ENCODE measurements around the gene SDC1. TPM values are rescaled to one million over a fixed set of nuclear protein-coding genes. Genes with fewer than 3 reads are reported as not detected.
A peak's percentile ranks its signal among the peaks of the same experiment; 100 is the strongest.

Gene SDC1
- total RNA-seq, 4 donors from 2014 or later, result 25.6 to 343 (median 197) TPM

GRCh38 chr2:20231598-20232026, 6.7 kb upstream of the SDC1 start:
- Histone ChIP-seq H3K9me3 (no peaks in the 10 kb centered on the region), H3K4me1 (peaks cover 0 to 17% (median 0%) of the 10 kb centered on the region in 4 donors), H3K27ac (peak overlapping the region in 3 of 4 donors; percentile 64 to 88 (median 84)), H3K27me3 (no peaks in the 10 kb centered on the region), H3K4me3 (no peak overlapping the region), H3K36me3 (no peaks in the 10 kb centered on the region)
- peak; percentile 37 to 78 for TF ChIP-seq POLR2A (IDR thresholded peaks at IDR 0.05)
- TF ChIP-seq CTCF (IDR thresholded peaks at IDR 0.05), result peak in 1 of 6 experiments; percentile 13
- peak in 2 of 3 donors; percentile 90 to 92 for DNase-seq

GRCh38 chr2:20231159-20231558, 6.2 kb upstream of the SDC1 start:
- TF ChIP-seq CTCF (IDR thresholded peaks at IDR 0.05), result no peak
- TF ChIP-seq POLR2A (IDR thresholded peaks at IDR 0.05), result no peak
- no peak overlapping the region for H3K4me3 ChIP-seq
- no peaks in the 10 kb centered on the region for H3K36me3 ChIP-seq
- H3K4me1 ChIP-seq, result peaks cover 0 to 15% (median 0%) of the 10 kb centered on the region in 4 donors
- H3K27ac ChIP-seq, result peak overlapping the region in 3 of 4 donors; percentile 64 to 88 (median 84)
- no peaks in the 10 kb centered on the region for H3K27me3 ChIP-seq
- DNase-seq, result no peak
- no peaks in the 10 kb centered on the region for H3K9me3 ChIP-seq

- Histone ChIP-seq H3K27ac (no peak overlapping the region), H3K27me3 (no peaks in the 10 kb centered on the region), H3K4me1 (peaks cover 0 to 20% (median 3%) of the 10 kb centered on the region in 4 donors), H3K4me3 (no peak overlapping the region), H3K36me3 (no peaks in the 10 kb centered on the region), H3K9me3 (no peaks in the 10 kb centered on the region)
- no peak for TF ChIP-seq CTCF (IDR thresholded peaks at IDR 0.05)
- TF ChIP-seq POLR2A (IDR thresholded peaks at IDR 0.05), result no peak
- no peak for DNase-seq
Observed at GRCh38 chr2:20230114-20230425, 5.1 kb upstream of the SDC1 start.

GRCh38 chr2:20229322-20230113, 4.6 kb upstream of the SDC1 start:
- Histone ChIP-seq H3K36me3 (no peaks in the 10 kb centered on the region), H3K4me3 (no peak overlapping the region), H3K27ac (no peak overlapping the region), H3K4me1 (peaks cover 0 to 20% (median 5%) of the 10 kb centered on the region in 4 donors), H3K27me3 (no peaks in the 10 kb centered on the region), H3K9me3 (no peaks in the 10 kb centered on the region)
- TF ChIP-seq CTCF (IDR thresholded peaks at IDR 0.05) (no peak), POLR2A (IDR thresholded peaks at IDR 0.05) (no peak)
- no peak for DNase-seq

- Histone ChIP-seq H3K4me1 (peaks cover 0 to 27% (median 11%) of the 10 kb centered on the region in 4 donors), H3K36me3 (no peaks in the 10 kb centered on the region), H3K27ac (no peak overlapping the region), H3K4me3 (no peak overlapping the region), H3K27me3 (no peaks in the 10 kb centered on the region), H3K9me3 (no peaks in the 10 kb centered on the region)
- DNase-seq, result no peak
- TF ChIP-seq POLR2A (IDR thresholded peaks at IDR 0.05) (no peak), CTCF (IDR thresholded peaks at IDR 0.05) (no peak)
Observed at GRCh38 chr2:20227894-20228505, 3.1 kb upstream of the SDC1 start.
